GM21360 (cell line): ENCODE data around the gene PTPRN2.
"Not testable (repeated sequence)": the region's sequence is repeated elsewhere in the genome, so short reads cannot be mapped to it uniquely, and the experiment has no call there.

ENCODE experiments used
- ATAC-seq: cut with Tn5 transposase; IDR thresholded peaks from one replicate; pipeline ENCODE4 v1.9.1; 2021; ENCODE audit warnings: mild to moderate bottlenecking, moderate library complexity; ENCODE audit not compliant: unreplicated experiment

Gene PTPRN2

DNA sequence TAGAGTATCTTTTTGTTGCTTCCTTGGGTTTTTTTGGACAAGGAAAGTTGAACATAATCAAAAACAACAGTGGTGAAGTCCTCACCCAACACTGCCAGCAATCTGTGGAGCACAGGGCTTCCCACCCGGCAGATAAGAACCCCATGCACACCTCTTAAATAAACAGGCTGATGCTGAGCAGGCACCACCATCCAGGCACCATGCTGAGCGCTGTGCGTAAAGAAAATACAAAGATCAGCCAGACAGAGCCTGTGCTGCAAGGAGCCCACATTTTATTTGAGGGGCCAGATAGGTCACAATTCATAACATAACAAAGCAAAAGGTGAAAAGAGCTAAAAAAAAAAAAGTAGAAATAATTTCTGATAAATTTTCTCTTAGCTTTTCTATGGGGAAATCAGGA is 231.2 kb downstream of the PTPRN2 start:
- no peak for ATAC-seq

DNA sequence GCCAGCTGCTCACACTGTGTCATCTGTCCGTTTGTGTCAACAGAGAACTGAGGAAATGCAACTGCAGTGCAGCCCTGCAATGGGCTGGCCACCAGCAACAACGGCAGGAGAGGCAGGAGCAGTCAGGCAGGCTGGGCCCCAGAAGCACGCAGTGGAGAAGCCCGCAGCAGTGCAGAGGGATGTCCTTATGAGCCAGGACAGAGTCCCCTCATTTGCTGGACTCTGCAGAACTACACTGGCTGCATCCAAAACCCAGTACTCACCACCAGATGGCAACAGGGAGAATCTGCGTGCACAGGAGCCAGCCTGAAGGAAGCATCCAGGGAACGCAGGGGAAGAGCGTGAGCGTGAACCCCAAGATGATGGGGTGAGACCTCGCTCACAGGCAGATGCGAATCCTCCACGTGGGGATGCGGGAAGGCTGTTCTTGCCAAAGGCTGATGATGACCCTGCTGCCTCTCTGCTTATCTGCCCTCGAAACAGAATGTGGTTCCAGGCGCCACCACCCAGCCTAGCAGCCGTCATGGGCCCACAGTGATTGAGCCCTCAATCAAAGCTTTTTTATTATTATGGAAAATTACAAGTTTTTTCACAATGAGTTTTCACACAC is 232.1 kb downstream of the PTPRN2 start:
- ATAC-seq = no peak

DNA sequence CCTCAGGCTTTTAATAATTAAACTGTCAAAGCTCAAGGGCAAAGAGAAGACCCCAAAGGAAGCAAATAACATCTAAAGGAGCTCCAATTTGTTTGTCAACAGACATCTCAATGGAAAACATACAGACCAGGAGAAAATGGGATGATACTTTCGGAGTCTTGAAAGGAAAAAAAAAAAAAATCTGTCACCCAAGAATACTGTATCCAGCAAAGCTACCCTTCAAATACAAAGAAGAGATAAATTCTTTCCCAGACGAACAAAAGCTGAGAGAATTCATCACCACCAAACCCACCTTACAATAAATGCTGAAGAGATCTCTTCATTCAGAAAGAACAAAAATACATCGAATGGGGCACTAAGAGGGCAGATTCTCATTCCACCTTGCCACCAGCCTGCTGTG is 232.8 kb downstream of the PTPRN2 start:
- no peak for ATAC-seq

DNA sequence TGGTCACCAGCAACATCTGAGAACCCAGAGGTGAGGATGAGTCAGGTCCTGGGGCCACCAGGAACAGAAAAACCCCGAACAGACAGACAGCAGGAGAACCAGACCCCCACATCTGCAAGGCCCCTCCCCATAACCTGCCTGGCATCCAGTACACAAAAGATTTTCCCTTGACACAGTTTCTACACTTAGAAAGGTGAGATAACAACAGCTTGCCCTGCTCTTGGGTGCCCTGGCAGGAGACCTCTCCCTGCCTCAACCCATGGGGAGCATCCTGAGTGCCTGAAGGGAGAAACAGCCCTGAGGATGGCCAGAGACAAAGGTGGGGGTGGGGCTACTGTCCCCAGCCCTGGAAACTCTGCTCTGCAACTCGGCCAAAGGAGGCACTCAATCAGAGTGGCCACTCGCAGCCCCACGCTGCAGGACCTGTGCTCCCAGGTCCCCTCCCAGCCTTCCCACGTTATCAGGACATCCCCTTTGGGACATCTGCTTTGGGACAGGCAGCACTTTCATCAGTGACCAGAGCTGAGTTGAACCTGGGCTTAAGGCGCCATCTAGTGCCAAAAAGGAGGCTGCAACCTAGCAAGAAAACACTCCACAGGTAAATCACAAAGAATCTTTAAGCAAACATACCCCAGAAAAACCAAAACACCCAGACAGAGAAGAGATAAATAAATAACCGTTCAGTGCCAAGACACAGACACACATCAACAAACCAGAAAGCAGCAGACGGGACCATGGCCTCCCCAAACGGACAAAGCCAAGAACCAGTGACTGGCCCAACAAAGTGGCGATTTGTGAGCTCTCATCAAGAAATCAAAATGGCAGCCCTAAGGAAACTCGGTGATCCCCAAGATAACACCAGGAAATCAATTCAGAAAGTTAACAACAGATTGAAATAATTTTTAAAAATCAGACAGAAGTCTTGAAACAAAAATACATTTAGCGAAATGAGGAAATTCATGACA is 233.7 kb downstream of the PTPRN2 start:
- ATAC-seq = no peak

DNA sequence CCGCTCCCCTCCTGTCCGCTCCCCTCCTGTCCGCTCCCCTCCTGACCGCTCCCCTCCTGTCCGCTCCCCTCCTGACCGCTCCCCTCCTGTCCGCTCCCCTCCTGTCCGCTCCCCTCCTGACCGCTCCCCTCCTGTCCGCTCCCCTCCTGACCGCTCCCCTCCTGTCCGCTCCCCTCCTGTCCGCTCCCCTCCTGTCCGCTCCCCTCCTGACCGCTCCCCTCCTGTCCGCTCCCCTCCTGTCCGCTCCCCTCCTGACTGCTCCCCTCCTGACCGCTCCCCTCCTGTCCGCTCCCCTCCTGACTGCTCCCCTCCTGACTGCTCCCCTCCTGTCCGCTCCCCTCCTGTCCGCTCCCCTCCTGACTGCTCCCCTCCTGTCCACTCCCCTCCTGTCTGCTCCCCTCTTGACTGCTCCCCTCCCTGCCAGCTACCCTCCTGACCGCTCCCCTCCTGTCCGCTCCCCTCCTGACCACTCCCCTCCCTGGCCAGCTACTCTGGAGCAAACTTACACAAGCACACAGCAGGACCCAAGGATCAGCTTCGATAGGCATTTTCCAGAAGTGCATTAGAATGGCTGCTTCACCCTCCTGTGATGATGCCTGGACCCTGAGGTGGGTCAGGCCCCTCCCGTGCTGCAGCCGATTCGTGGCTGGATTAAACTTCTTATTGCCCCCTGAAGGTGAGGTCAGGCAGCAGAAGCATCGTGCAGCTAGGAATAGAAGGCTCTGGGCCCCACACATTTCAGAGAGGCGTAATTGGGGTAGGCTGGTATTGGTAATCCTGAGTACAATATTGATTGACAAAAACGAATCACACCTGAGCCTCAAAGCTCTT is 235.5 kb downstream of the PTPRN2 start:
- not testable (repeated sequence) for ATAC-seq

DNA sequence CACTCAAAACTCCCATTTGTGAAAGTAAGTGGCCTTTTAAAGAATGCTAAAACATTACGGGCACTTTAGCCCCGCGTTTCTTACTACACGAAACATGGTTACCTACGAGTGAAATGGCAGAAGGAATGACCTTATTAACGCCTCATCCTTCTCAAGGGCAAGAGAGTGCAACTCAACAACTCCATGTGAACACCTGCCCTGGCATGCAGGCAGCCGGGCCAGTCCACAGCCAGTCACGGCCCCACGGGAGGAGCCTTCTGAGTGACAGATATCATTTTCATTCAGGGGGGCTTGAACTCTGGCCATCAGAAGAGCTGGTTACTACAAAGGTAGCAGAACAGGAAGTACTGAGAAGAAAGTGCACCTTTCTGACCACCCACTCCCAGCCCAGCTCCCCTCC is 236.1 kb downstream of the PTPRN2 start:
- ATAC-seq = no peak

DNA sequence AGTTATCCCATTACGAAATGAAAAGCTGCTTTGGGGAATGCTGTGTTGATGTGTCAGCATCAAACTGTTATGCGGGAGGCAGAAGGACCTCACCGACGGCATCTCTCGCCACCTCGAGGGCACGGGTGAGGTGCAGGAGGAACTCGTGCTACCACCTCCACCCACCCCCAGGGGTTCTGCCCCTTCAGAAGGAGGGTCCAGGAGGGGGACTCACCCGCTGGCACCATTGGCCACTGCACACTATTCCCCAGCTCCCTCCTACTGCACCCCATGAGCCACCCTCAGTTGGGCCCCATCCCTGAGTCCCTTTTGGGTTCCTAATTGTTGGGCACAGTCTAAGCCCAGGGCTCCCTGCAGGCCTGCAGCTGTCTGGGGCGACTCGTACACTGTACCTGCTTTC is 236.6 kb downstream of the PTPRN2 start:
- ATAC-seq = no peak

DNA sequence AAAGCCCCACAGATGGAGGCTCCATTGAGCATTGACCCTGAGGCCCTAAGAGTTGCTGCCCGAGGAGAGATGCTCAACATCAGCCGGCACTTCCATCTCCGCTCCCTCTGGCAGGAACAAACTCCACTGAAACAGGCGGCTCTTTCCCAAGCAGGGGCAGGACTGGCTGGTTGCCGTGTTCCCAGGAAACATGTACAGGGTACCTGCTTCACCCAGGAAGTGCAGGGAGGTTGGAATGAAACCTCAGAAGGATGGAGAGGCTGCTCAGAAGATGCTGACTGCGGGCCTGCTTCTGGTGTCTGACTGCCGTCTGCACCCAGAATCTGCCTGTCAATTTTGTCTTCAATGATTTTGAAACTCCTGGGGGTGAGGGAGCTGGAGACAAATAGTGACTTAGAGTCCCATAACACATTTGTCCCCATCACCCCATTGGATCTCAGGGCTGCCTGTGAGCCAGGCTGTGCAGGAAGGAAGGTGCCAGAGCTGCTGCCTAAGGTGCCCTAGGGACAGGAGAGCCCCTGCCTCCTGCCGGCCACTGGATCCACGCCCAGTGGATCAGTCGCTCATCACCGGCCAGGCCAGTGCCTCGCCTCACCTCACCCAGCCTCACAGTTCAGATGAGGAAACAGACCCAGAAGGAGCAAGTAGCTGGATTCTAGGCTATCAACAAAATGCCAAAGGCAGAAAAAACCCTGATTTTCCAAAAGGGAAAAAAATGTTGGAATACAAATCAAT is 237.3 kb downstream of the PTPRN2 start:
- ATAC-seq = no peak

DNA sequence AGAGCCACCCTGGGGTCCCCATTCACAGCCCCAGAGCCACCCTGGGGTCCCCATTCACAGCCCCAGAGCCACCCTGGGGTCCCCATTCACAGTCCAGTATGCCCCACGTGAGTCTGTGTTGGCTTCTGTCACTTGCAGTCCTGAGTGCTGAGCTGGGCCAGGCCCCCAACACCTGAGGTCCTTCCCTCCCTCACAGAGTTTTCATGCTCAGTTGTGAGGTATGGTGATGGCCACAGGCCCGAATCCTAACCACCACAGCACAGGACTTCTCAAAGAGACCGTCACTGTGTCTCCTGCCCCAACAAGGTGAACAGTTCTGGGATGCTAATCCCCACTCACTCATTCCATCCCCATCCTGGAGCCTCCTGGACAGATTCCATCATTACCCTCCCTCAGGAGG is 239.2 kb downstream of the PTPRN2 start:
- ATAC-seq = no peak

DNA sequence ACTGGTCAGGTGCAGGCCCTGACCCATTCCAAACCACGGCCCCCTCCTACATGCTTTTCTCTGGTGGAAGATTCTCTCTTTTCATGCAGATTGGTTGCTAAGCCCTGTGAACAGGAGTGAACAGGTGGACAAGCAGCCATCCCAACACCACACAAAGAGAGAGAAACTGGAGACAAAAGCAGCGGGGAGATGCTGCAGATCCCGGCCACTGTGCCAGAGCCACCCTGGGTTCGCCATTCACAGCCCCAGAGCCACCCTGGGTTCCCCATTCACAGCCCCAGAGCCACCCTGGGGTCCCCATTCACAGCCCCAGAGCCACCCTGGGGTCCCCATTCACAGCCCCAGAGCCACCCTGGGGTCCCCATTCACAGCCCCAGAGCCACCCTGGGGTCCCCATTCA is 239.6 kb downstream of the PTPRN2 start:
- not testable (repeated sequence) for ATAC-seq

DNA sequence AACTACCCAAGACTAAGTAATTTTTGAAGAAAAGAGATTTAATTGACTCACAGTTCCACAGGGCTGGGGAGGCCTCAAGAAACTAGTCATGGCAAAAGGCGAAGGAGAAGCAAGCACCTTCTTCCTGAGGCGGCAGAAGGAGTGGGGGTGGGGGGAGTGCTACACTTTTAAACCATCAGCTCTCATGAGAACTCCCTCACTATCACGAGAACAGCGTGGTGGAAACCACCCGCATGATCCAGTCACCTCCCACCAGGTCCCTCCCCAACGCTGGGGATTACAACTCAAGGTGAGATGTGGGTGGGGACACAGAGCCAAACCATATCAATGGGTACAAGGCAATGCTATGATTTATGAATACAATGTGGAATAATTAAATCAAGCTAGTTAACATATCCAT is 241.9 kb downstream of the PTPRN2 start:
- ATAC-seq = no peak

DNA sequence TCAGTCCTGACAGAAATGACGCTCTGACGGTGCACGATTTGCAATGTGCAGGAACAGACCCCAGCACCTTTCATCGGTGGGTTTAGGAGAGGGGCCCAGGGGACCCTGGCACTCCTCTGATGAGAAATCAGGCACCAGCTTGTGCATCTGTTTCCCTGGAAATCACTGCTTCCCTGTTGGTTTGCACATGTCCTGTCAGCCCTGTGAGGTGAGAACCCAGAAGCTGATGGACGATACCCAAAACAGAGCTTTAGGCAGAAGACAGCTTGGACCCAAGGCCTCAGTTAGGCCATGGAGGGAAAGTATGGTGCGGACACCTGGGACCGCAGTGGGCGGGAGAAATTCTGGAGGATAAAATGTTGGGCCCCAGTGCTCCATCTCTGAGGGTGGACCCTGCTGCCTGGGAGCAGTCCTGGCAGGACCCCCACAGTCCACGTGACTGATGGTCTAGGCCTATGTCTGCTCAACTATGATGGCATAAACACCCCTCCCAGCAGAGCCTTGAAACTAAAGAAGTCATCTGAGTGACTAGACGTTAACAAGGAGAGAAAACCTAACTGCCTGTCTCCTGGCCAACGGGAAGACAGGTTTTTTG is 242.8 kb downstream of the PTPRN2 start:
- no peak for ATAC-seq

DNA sequence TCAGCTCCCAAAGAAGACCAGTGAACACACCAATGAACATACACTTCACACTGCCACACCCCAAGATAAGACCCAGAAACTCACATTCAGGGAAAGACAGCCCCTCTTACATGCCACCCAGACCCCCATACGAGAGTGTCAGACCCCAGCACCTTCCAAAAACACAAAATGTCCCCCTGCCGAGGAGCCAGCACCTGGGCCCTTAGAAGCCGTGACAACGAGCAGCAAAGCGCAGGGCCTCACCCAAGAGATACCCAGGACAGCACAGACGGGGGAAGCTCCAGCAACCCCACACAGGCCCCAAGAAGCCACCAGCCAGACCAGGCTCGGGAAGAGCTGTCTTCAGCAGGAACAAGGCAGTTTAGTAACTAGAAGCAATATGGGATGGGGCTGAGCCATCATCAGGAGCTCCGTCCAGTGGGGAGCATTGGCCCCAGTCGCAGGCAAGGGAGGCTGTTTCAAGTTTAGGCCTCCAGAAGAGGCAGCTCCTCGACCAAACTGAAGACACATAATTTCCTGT is 243.6 kb downstream of the PTPRN2 start:
- ATAC-seq = no peak

DNA sequence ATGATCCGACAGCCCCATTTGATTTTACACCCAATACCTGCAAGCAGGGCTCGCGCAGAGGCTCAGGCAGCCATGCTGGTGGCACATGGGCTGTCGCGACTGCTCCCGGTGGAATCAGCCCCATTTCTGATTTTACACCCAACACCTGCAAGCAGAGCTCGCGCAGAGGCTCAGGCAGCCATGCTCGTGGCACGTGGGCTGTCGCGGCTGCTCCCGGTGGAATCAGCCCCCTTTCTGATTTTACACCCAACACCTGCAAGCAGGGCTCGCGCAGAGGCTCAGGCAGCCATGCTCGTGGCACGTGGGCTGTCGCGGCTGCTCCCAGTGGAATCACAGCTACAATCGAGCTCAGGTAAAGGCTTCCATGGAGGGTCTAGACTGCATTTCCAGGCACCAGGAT is 244.1 kb downstream of the PTPRN2 start:
- no peak for ATAC-seq

DNA sequence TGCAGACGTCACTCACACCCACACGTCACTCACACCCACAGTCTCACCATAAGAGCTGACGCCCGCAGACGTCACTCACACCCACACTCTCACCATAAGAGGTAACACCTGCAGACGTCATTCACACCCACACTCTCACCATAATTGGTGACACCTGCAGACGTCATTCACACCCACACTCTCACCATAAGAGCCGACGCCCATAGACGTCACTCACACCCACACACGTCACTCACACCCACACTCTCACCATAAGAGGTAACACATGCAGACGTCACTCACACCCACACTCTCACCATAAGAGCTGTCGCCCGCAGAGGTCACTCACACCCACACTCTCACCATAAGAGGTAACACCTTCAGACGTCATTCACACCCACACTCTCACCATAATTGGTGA is 246.5 kb downstream of the PTPRN2 start:
- not testable (repeated sequence) for ATAC-seq

DNA sequence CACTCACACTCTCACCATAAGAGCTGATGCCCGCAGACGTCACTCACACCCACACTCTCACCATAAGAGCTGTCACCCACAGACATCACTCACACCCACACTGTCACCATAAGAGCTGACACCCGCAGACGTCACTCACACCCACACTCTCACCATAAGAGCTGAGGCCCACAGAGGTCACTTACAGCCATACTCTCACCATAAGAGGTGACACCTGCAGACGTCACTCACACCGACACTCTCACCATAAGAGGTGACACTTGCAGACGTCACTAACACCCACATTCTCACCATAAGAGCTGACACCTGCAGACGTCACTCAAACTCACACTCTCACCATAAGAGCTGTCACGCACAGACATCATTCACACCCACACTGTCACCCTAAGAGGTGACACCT is 250.7 kb downstream of the PTPRN2 start:
- ATAC-seq = not testable (repeated sequence)

DNA sequence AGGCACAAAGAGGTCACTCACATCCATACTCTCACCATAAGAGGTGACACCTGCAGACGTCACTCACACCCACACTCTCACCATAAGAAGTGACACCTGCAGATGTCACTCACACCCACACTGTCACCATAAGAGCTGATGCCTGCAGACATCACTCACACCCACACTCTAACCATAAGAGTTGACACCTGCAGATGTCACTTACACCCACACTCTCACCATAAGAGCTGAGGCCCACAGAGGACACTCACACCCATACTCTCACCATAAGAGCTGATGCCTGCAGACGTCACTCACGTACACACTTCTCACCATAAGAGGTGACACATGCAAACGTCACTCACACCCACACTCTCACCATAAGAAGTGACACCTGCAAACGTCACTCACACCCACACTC is 255.1 kb downstream of the PTPRN2 start:
- ATAC-seq = not testable (repeated sequence)

DNA sequence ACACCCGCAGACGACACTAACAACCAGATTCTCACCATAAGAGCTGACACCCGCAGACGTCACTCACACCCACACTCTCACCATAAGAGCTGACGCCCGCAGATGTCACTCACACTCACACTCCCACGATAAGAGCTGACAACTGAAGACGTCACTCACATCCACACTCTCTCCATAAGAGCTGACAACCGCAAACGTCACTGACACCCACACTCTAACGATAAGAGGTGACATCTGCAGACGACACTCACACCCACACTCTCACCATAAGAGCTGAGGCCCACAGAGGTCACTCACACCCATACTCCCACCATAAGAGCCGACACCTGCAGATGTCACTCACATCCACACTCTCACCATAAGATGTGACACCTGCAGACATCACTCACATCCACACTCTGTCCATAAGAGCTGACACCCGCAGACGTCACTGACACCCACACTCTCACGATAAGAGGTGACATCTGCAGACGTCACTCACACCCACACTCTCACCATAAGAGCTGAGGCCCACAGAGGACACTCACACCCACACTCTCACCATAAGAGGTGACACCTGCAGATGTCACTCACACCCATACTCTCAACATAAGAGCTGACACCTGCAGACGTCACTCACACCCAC is 255.7 kb downstream of the PTPRN2 start:
- ATAC-seq = not testable (repeated sequence)

DNA sequence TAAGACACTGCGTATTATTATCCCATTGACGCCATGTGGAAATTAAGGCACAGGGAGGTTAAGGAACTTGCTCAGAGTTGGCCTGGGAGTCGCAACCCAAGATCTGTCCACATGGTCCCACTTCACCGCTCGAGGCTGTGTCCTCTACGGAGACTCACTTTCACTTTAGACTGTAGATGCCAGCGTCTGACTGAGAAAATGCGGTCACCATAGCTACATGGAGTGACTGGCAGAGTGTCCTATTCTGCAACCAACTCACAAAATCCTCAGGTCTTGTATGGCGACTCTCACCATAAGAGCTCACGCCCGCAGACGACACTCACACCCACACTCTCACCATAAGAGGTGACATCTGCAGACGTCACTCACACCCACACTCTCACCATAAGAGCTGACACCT is 257.9 kb downstream of the PTPRN2 start:
- ATAC-seq = no peak
